MM.1S (cell line): ENCODE measurements around the gene PLSCR2.
"Not testable (repeated sequence)": the region's sequence is repeated elsewhere in the genome, so short reads cannot be mapped to it uniquely, and the experiment has no call there.

ENCODE experiments used
- EZH2 ChIP-seq: fragments of 300-600 bp; sonication (generic); optimal IDR thresholded peaks from 2 replicates; pipeline ENCODE3; 2017; ENCODE audit warnings: low read depth, mild to moderate bottlenecking, antibody characterized with exemption, low read length, mixed read lengths
- TF ChIP-seq, protein P1 (sequence below): fragments of 300-600 bp; sonication (generic); IDR thresholded peaks from 2 replicates; pipeline ENCODE4 v1.5.1; 2016; ENCODE audit warnings: antibody characterized with exemption, low read length, mixed read lengths

DNA sequence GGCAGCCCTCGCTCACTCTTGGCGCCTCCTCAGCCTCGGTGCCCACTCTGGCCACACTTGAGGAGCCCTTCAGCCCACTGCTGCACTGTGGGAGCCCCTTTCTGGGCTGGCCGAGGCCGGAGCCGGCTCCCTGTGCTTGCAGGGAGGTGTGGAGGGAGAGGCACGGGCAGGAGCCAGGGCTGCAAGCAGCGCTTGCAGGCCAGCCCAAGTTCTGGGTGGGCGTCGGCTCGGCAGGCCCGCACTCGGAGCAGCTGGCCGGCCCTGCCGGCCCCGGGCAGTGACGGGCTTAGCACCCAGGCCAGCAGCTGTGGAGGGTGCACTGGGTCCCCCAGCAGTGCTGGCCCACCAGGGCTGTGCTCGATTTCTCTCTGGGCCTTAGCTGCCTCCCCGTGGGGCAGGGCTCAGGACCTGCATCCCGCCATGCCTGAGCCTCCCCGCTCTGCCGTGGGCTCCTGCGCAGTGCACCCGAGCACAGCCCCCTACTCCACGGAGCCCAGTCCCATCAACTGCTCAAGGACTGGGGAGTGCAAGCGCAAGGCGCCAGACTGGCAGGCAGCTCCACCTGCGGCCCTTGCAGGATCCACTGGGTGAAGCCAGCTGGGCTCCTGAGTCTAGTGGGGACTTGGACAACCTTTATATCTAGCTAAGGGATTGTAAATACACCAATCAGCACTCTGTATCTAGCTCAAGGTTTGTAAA, 27.9 kb upstream of the PLSCR2 start:
- not testable (repeated sequence) for TF ChIP-seq EZH2
- TF ChIP-seq, protein P1, sequence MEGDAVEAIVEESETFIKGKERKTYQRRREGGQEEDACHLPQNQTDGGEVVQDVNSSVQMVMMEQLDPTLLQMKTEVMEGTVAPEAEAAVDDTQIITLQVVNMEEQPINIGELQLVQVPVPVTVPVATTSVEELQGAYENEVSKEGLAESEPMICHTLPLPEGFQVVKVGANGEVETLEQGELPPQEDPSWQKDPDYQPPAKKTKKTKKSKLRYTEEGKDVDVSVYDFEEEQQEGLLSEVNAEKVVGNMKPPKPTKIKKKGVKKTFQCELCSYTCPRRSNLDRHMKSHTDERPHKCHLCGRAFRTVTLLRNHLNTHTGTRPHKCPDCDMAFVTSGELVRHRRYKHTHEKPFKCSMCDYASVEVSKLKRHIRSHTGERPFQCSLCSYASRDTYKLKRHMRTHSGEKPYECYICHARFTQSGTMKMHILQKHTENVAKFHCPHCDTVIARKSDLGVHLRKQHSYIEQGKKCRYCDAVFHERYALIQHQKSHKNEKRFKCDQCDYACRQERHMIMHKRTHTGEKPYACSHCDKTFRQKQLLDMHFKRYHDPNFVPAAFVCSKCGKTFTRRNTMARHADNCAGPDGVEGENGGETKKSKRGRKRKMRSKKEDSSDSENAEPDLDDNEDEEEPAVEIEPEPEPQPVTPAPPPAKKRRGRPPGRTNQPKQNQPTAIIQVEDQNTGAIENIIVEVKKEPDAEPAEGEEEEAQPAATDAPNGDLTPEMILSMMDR: not testable (repeated sequence)
